Endothelial cell of umbilical vein (primary cell): ENCODE results near the gene MMD. TPM values are rescaled to one million over a fixed set of nuclear protein-coding genes. Genes with fewer than 3 reads are reported as not detected.

Source experiments
- BruUV-seq: library from RNA; stranded (reverse); fragments of 400-500 nt; replicated peaks from 2 replicates; lab custom pipeline; 2021; lab: Mats Ljungman, UMichigan
- CTCF ChIA-PET: fragments of 300-600, 350-600 bp; sonication (Branson Sonifier 250); formaldehyde crosslinking; loops from one replicate; lab custom pipeline; 2021; ENCODE audit warnings: antibody characterized with exemption, inconsistent platforms; lab: Charles Lee
- POLR2A ChIA-PET: fragments of 300-600, 350-600 bp; sonication (Branson Sonifier 250); formaldehyde crosslinking; loops from one replicate; lab custom pipeline; 2021; ENCODE audit warnings: antibody characterized with exemption, inconsistent platforms; lab: Charles Lee
- DNase-seq: peaks from one replicate; pipeline ENCODE4 v3.0.0-alpha.2; 2011; ENCODE audit warnings: low read depth, low spot score
- FAIRE-seq: peaks from 2 replicates; lab custom pipeline; 2011; peaks lifted over from hg19 to GRCh38; lab: Jason Lieb, UNC
- H2AFZ ChIP-seq: 2 replicates; pipeline ENCODE4 v1.6.0; 2012; ENCODE audit warnings: low read depth, low read length, control low read depth, inconsistent platforms
- H3K27ac ChIP-seq: 2 replicates; pipeline ENCODE4 v1.5.1; 2011; ENCODE audit warnings: low read depth, mild to moderate bottlenecking, control low read depth, low read length, moderate library complexity; ENCODE audit not compliant: insufficient read depth
- H3K27me3 ChIP-seq, 2 experiments: 2 replicates each; pipeline versions ENCODE4 v1.6.0 to v1.6.1; 2011; ENCODE audit warnings: low read length in 2 of 2, mixed read lengths in 1 of 2; ENCODE audit not compliant: control insufficient read depth in 2 of 2, insufficient read depth in 2 of 2
- H3K36me3 ChIP-seq, 2 experiments: 2 replicates in 1 of 2; 3 replicates in 1 of 2; pipeline ENCODE4 v1.5.1; 2011; ENCODE audit warnings: low read length in 2 of 2, mild to moderate bottlenecking in 1 of 2, moderate library complexity in 1 of 2; ENCODE audit not compliant: control insufficient read depth in 2 of 2, insufficient read depth in 2 of 2; ENCODE audit errors: extremely low read depth in 1 of 2
- H3K4me1 ChIP-seq: 3 replicates; pipeline ENCODE4 v1.5.1; 2011; ENCODE audit warnings: mild to moderate bottlenecking, low read length; ENCODE audit not compliant: control insufficient read depth, insufficient read depth; ENCODE audit errors: extremely low read depth
- H3K4me2 ChIP-seq: 2 replicates; pipeline ENCODE4 v1.6.1; 2011; ENCODE audit warnings: low read length, control low read depth, mixed read lengths; ENCODE audit not compliant: insufficient read depth
- H3K4me3 ChIP-seq, 3 experiments: fragments of 200-600 bp in 1 of 3; sonication (generic), shearing (Covaris generic) in 1 of 3; replicated peaks in 1 of 3; 2 replicates each; pipeline ENCODE4 v1.5.1; 2011 to 2016; ENCODE audit warnings: control low read depth in 3 of 3, low read length in 3 of 3, mild to moderate bottlenecking in 2 of 3, inconsistent platforms in 1 of 3, low read depth in 1 of 3, moderate library complexity in 1 of 3; ENCODE audit not compliant: insufficient read depth in 1 of 3
- H3K79me2 ChIP-seq: 2 replicates; pipeline ENCODE4 v1.6.0; 2012; ENCODE audit warnings: low read length, inconsistent platforms; ENCODE audit not compliant: control insufficient read depth, insufficient read depth
- H3K9ac ChIP-seq: replicated peaks from 2 replicates; pipeline ENCODE3; 2011; ENCODE audit warnings: low read length, control low read depth; ENCODE audit not compliant: insufficient read depth; ENCODE audit errors: extremely low read depth
- H3K9me1 ChIP-seq: replicated peaks from 3 replicates; pipeline ENCODE4 v1.6.0; 2011; ENCODE audit warnings: mild to moderate bottlenecking, low read length; ENCODE audit not compliant: control insufficient read depth, insufficient read depth; ENCODE audit errors: extremely low read depth
- H3K9me3 ChIP-seq: replicated peaks from 2 replicates; pipeline ENCODE4 v1.5.1; 2012; ENCODE audit warnings: low read length, inconsistent platforms; ENCODE audit not compliant: control insufficient read depth, insufficient read depth
- H4K20me1 ChIP-seq: replicated peaks from 2 replicates; pipeline ENCODE3; 2011; ENCODE audit warnings: mild to moderate bottlenecking, low read length; ENCODE audit not compliant: control insufficient read depth, insufficient read depth; ENCODE audit errors: extremely low read depth
- FOS ChIP-seq: IDR thresholded peaks from 2 replicates; pipeline ENCODE4 v1.6.1; 2011; ENCODE audit warnings: mild to moderate bottlenecking, low read length, moderate library complexity, borderline replicate concordance; ENCODE audit not compliant: insufficient read depth
- GATA2 ChIP-seq: IDR thresholded peaks from 2 replicates; pipeline ENCODE4 v1.7.0; 2011; ENCODE audit warnings: low read depth, mild to moderate bottlenecking, moderate library complexity, mixed read lengths, low read length; ENCODE audit not compliant: insufficient read length, insufficient read depth
- JUN ChIP-seq: IDR thresholded peaks from 2 replicates; pipeline ENCODE4 v1.6.1; 2011; ENCODE audit warnings: borderline replicate concordance, low read depth; ENCODE audit not compliant: insufficient read length, insufficient read depth
- MYC ChIP-seq: IDR thresholded peaks from one replicate; pipeline ENCODE4 v1.6.1; 2011; ENCODE audit warnings: mild to moderate bottlenecking, low read depth, low read length
- POLR2AphosphoS5 ChIP-seq: IDR thresholded peaks from 2 replicates; pipeline ENCODE4 v1.6.1; 2012; ENCODE audit warnings: low read depth, mild to moderate bottlenecking, control low read depth, low read length, moderate library complexity; ENCODE audit not compliant: insufficient read depth
- dilution Hi-C: fragments of 300-500 bp; cut with MboI; formaldehyde crosslinking; loops from one replicate; pipeline ENCODE4 v1.15.0; 2019; ENCODE audit warnings: low sequenced_read_pairs; ENCODE audit not compliant: extremely low pct_ligation_motif_present
- intact Hi-C: fragments of 100-400 bp; cut with micrococcal nuclease; formaldehyde crosslinking; loops from one replicate; pipeline ENCODE4 v1.10.0; 2022
- polyA plus RNA-seq, 4 experiments: library from polyadenylated mRNA; depleted of rRNA in 3 of 4; stranded (reverse) in 3 of 4; unstranded in 1 of 4; fragments of >200 nt; gene quantifications; 2 replicates each; pipeline versions ENCODE4 v1.2.1 to v1.2.3, GENCODE V29; 2011 to 2012; ENCODE audit warnings: missing spikeins in 1 of 4
- total RNA-seq: library from RNA; stranded (reverse); gene quantifications from 2 replicates; pipeline ENCODE4 v1.2.3, GENCODE V29; 2021
- TF ChIP-seq, protein P1 (sequence below), 2 donors: IDR thresholded peaks; 1 replicate in 1 of 2; 2 replicates in 1 of 2; pipeline ENCODE4 v1.5.1; 2011; ENCODE audit warnings: low read length in 2 of 2, mild to moderate bottlenecking in 2 of 2, moderate library complexity in 2 of 2, control low read depth in 1 of 2, inconsistent platforms in 1 of 2, low read depth in 1 of 2; ENCODE audit not compliant: insufficient read depth in 1 of 2; ENCODE audit errors: extremely low read depth in 1 of 2

Gene MMD
- total and polyA plus RNA-seq, 2 donors (not counting 3 experiments of a cell fraction or from before 2014, with no cell fraction given), result 5.6 to 9.3 TPM

- CTCF ChIA-PET, result interaction anchor here (0.7 to 2.0 kb wide), 4 partner anchors 9 to 370 kb away, joined by 3 to 6 read pairs (median 5); no protein-coding TSS in a partner anchor
- Histone ChIP-seq H3K4me3 (no peak overlapping the region), H3K36me3 (no peaks in the 10 kb centered on the region), H3K79me2 (no peaks in the 10 kb centered on the region), H4K20me1 (no peaks in the 10 kb centered on the region), H3K9me1 (no peaks in the 10 kb centered on the region), H3K4me2 (no peak overlapping the region), H3K27ac (no peak overlapping the region), H3K9me3 (no peaks in the 10 kb centered on the region), H3K27me3 (peaks cover 3 to 7% of the 10 kb centered on the region in 2 experiments), H2AFZ (no peak overlapping the region), H3K4me1 (no peaks in the 10 kb centered on the region), H3K9ac (no peak overlapping the region)
- POLR2A ChIA-PET, result no interaction called here
- intact Hi-C loops, result no loop called here
- FAIRE-seq, result no peak
- TF ChIP-seq, protein P1, sequence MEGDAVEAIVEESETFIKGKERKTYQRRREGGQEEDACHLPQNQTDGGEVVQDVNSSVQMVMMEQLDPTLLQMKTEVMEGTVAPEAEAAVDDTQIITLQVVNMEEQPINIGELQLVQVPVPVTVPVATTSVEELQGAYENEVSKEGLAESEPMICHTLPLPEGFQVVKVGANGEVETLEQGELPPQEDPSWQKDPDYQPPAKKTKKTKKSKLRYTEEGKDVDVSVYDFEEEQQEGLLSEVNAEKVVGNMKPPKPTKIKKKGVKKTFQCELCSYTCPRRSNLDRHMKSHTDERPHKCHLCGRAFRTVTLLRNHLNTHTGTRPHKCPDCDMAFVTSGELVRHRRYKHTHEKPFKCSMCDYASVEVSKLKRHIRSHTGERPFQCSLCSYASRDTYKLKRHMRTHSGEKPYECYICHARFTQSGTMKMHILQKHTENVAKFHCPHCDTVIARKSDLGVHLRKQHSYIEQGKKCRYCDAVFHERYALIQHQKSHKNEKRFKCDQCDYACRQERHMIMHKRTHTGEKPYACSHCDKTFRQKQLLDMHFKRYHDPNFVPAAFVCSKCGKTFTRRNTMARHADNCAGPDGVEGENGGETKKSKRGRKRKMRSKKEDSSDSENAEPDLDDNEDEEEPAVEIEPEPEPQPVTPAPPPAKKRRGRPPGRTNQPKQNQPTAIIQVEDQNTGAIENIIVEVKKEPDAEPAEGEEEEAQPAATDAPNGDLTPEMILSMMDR (IDR thresholded peaks at IDR 0.05; ENCODE audit: extremely low read depth in 1 of 2, insufficient read depth in 1 of 2, low read depth in 1 of 2, low read length in 2 of 2), result no peak
- TF ChIP-seq GATA2 (no peak), JUN (no peak), MYC (no peak), FOS (no peak), POLR2AphosphoS5 (no peak)
- no peak for DNase-seq
- dilution Hi-C loops, result no loop called here
- no TSS peak for BruUV-seq
Observed at GRCh38 chr17:55363033-55363432, 58.6 kb downstream of the MMD start.
